Bladder microvascular endothelial cell (primary cell): ENCODE data around the gene NIFK. TPM values are rescaled to one million over a fixed set of nuclear protein-coding genes. Genes with fewer than 3 reads are reported as not detected.

ENCODE experiments used
- total RNA-seq: library from RNA; depleted of rRNA; stranded (reverse); fragments of >200 nt; gene quantifications from 2 replicates; pipeline ENCODE4 v1.2.3, GENCODE V29; 2014

The NIFK gene
- total RNA-seq = 18.8 and 61.0 TPM in 2 replicates

GRCh38 chr2:121736462-121737336 is at the start of gene NIFK:
TSS of gene NIFK (minus strand) at chr2:121736875. CDS start at chr2:121736850, 25 bp downstream.

GRCh38 chr2:121755237-121756111 is 18.8 kb upstream of the NIFK start, which contains the start of gene TSN:
TSS of gene TSN (plus strand) at chr2:121755651. CDS start at chr2:121755780, 129 bp downstream.

Other genes starting within 250 kb of the NIFK start
- under 0.01 TPM in 1 of 2 replicates, not detected in the other for gene RNU4ATAC, start 206.0 kb downstream of the NIFK start, total RNA-seq
- 28.8 and 71.4 TPM in 2 replicates for gene CLASP1, start 87.4 kb downstream of the NIFK start, total RNA-seq
- gene TSN, start 18.8 kb upstream of the NIFK start, total RNA-seq = 40.6 and 90.7 TPM in 2 replicates